GM18519 (cell line): ENCODE data around the gene MCM5.
"Not testable (repeated sequence)": the region's sequence is repeated elsewhere in the genome, so short reads cannot be mapped to it uniquely, and the experiment has no call there.

Experiments used
- ATAC-seq: cut with Tn5 transposase; IDR thresholded peaks from one replicate; pipeline ENCODE4 v1.9.1; 2021; ENCODE audit warnings: mild to moderate bottlenecking, moderate library complexity; ENCODE audit not compliant: unreplicated experiment, low FRiP score

MCM5 gene

GRCh38 chr22:35449829-35450689 lies 50.1 kb downstream of the MCM5 start:
- ATAC-seq = no peak

- ATAC-seq = no peak
Measured at GRCh38 chr22:35450824-35451569, 51.1 kb downstream of the MCM5 start.

- ATAC-seq = no peak
Measured at GRCh38 chr22:35451592-35451991, 51.7 kb downstream of the MCM5 start.

- ATAC-seq = no peak
Measured at GRCh38 chr22:35452351-35452781, 52.4 kb downstream of the MCM5 start.

- no peak for ATAC-seq
Measured at GRCh38 chr22:35452810-35453743, 53.1 kb downstream of the MCM5 start.

GRCh38 chr22:35454416-35455054 lies 54.6 kb downstream of the MCM5 start:
- no peak for ATAC-seq

GRCh38 chr22:35455529-35455928 lies 55.6 kb downstream of the MCM5 start:
- ATAC-seq = no peak

- no peak for ATAC-seq
Measured at GRCh38 chr22:35456757-35457156, 56.8 kb downstream of the MCM5 start.

GRCh38 chr22:35457729-35458546 lies 58.0 kb downstream of the MCM5 start:
- no peak for ATAC-seq

GRCh38 chr22:35458547-35459422 lies 58.8 kb downstream of the MCM5 start:
- ATAC-seq = no peak

GRCh38 chr22:35459423-35459894 lies 59.5 kb downstream of the MCM5 start:
- ATAC-seq = no peak

GRCh38 chr22:35459976-35460375 lies 60.0 kb downstream of the MCM5 start:
- ATAC-seq = not testable (repeated sequence)

GRCh38 chr22:35460688-35461087 lies 60.7 kb downstream of the MCM5 start:
- no peak for ATAC-seq

GRCh38 chr22:35462498-35463230 lies 62.7 kb downstream of the MCM5 start:
- ATAC-seq = no peak

- no peak for ATAC-seq
Measured at GRCh38 chr22:35463231-35463933, 63.4 kb downstream of the MCM5 start.

- ATAC-seq = no peak
Measured at GRCh38 chr22:35464399-35464798, 64.5 kb downstream of the MCM5 start.
